Muscle of leg (tissue), 11 donors: ENCODE results near the gene TRIM24. TPM values are rescaled to one million over a fixed set of nuclear protein-coding genes. Genes with fewer than 3 reads are reported as not detected.
A peak's percentile ranks its signal among the peaks of the same experiment; 100 is the strongest.

Source experiments
- DNase-seq: peaks from one replicate; pipeline ENCODE4 v3.0.0; 2013
- H3K27ac ChIP-seq: one replicate; pipeline ENCODE4 v1.5.1; 2013; ENCODE audit warnings: mild to moderate bottlenecking, low read length, control low read depth
- H3K27me3 ChIP-seq: one replicate; pipeline ENCODE4 v1.6.1; 2013; ENCODE audit warnings: low read length; ENCODE audit not compliant: control insufficient read depth, insufficient read depth
- H3K36me3 ChIP-seq: one replicate; pipeline ENCODE4 v1.6.1; 2013; ENCODE audit warnings: low read length; ENCODE audit not compliant: control insufficient read depth, insufficient read depth
- H3K4me1 ChIP-seq: one replicate; pipeline ENCODE4 v1.6.1; 2013; ENCODE audit warnings: low read length; ENCODE audit not compliant: control insufficient read depth, insufficient read depth
- H3K4me3 ChIP-seq: one replicate; pipeline ENCODE4 v1.5.1; 2013; ENCODE audit warnings: low read length, control low read depth
- H3K9me3 ChIP-seq: replicated peaks from 2 replicates; pipeline ENCODE4 v1.6.1; 2013; ENCODE audit warnings: low read depth, low read length; ENCODE audit not compliant: control insufficient read depth
- WGBS: methylation state at CpG from one replicate; pipeline ENCODE4 v1.1.5; 2013; ENCODE audit warnings: missing lambda C conversion rate; ENCODE audit not compliant: insufficient coverage; 5-methylcytosine and 5-hydroxymethylcytosine counted together
- polyA plus RNA-seq, 8 donors: library from polyadenylated mRNA; unstranded; fragments of 120-200 nt; gene quantifications; one replicate each; pipeline versions ENCODE4 v1.2.1 to v1.2.3, GENCODE V29; 2013; ENCODE audit warnings: inconsistent platforms in 1 of 8, low replicate concordance in 1 of 8; ENCODE audit not compliant: insufficient read length in 8 of 8, insufficient read depth in 1 of 8
- total RNA-seq: library from RNA; stranded (reverse); fragments of 120-200 nt; gene quantifications from one replicate; pipeline ENCODE4 v1.2.4, GENCODE V29; 2013

TRIM24 gene
- total and polyA plus RNA-seq, 9 donors = 13.7 to 27.9 (median 23.1) TPM

GRCh38 chr7:138433583-138434443 is 26.2 kb upstream of the TRIM24 start:
- Histone ChIP-seq H3K27ac (no peak overlapping the region), H3K4me1 (no peaks in the 10 kb centered on the region), H3K4me3 (no peak overlapping the region), H3K9me3 (peaks cover 19% of the 10 kb centered on the region), H3K27me3 (no peaks in the 10 kb centered on the region), H3K36me3 (no peaks in the 10 kb centered on the region)
- no peak for DNase-seq
- WGBS = 88% methylated on average over 2 of the region's 6 CpGs

DNA sequence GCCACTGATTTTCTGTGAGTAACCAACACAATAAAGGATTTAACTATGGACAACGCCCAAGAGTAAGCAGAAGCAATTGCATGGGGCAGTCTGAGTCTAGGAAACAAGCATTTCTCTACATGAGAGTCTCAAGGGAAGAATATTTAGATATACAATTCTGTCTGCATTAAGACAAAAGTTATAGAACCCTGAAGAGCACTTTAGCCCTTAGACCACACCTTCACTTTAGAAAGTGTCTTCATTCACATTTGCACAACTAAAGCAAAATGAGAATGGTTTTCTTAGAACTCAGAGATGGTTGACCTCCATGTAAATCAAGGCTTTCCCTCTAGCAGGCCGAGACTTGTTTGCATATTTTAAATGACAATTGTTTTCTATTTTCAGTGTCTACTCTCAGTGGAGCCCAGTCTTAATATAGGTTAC is 25.5 kb upstream of the TRIM24 start:
- Histone ChIP-seq H3K27me3 (no peaks in the 10 kb centered on the region), H3K9me3 (peaks cover 11% of the 10 kb centered on the region), H3K4me1 (no peaks in the 10 kb centered on the region), H3K27ac (no peak overlapping the region), H3K4me3 (no peak overlapping the region), H3K36me3 (no peaks in the 10 kb centered on the region)
- no peak for DNase-seq
- no CpG with 5 or more reads among the region's 2 CpGs for WGBS

DNA sequence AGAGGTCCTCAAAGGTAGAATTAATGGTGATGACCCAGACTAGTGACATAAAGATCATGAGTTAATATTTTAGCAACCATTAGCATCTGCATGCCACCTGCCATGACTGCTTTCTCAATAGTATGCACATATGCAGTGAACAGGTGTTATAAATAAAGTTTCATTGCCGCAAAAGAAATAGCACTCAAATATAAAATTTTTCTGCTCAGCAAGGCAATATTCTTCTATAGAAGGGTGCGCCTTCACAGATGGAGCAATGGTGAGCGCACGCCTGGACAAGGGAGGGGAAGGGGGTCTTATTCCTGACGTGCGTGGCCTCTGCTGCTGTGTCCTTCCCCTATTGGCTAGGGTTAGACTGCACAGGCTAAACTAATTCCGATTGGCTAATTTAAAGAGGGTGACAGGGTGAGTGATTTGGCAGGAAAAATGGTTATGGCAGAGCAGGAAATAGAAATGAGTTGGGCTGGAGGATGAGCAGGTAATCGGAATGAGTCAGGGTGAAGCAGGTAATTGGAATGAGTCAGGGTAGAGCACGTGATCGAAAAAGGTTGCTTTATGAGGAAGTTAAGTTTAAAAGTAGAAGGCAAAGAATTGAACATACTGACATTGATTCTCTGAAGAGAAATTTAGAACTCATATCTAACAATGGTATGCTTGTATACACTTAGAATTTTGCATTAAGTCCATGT is 24.7 kb upstream of the TRIM24 start:
- Histone ChIP-seq H3K36me3 (no peaks in the 10 kb centered on the region), H3K27me3 (no peaks in the 10 kb centered on the region), H3K4me1 (no peaks in the 10 kb centered on the region), H3K27ac (no peak overlapping the region), H3K9me3 (peaks cover 4% of the 10 kb centered on the region), H3K4me3 (no peak overlapping the region)
- no peak for DNase-seq
- WGBS = 93% methylated on average over 6 of the region's 10 CpGs

GRCh38 chr7:138436388-138436787 is 23.7 kb upstream of the TRIM24 start:
- Histone ChIP-seq H3K9me3 (no peaks in the 10 kb centered on the region), H3K4me1 (no peaks in the 10 kb centered on the region), H3K36me3 (no peaks in the 10 kb centered on the region), H3K4me3 (no peak overlapping the region), H3K27me3 (no peaks in the 10 kb centered on the region), H3K27ac (no peak overlapping the region)
- 100% methylated on average over 1 of the region's 2 CpGs for WGBS
- DNase-seq = no peak

DNA sequence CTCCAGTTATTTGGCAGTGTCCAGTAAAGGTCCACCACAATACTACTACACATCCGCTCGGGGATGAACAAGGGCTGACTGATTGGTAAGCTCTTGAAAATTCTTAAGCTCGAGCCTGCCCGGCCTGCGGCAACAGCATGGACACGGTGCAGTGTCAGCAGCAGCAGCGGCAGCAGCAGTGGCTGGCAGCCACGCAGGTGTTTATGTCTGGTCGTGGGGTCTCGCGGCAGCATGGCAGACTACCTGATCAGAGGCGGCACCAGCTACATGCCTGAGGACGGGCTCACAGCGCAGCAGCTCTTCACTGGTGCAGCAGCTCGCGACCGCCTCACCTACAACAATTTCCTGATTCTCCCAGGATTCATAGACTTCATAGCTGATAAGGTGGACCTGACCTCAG is 19.6 kb upstream of the TRIM24 start:
- no peak overlapping the region for H3K27ac ChIP-seq
- 97% methylated on average over 17 of the region's 17 CpGs for WGBS
- H3K4me1 ChIP-seq = no peaks in the 10 kb centered on the region
- H3K4me3 ChIP-seq = no peak overlapping the region
- no peaks in the 10 kb centered on the region for H3K27me3 ChIP-seq
- no peaks in the 10 kb centered on the region for H3K9me3 ChIP-seq
- H3K36me3 ChIP-seq = no peaks in the 10 kb centered on the region
- no peak for DNase-seq

- Histone ChIP-seq H3K9me3 (no peaks in the 10 kb centered on the region), H3K27ac (no peak overlapping the region)
- DNase-seq = no peak
Observed at GRCh38 chr7:138442822-138443221, 17.2 kb upstream of the TRIM24 start.

DNA sequence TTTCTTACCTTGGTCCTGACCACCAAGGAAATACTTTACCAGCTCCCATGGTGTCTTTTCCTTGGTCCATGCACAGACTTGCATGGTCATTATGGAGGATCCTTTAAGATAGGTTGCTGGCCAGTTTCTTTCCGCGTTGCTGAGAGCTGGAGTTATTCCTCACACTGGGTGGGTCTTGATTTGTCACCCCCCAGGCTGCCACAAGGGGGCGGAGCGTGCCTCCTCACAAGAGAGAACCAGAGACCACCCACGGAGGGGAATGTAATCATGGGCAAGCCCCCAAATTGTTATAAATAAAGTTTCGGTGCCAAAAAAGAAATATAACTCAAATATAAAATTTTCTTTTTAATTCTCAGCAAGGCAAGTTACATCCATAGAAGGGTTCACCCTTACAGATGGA is 10.5 kb upstream of the TRIM24 start:
- Histone ChIP-seq H3K36me3 (no peaks in the 10 kb centered on the region), H3K27me3 (no peaks in the 10 kb centered on the region)
- no peak for DNase-seq

More at GRCh38 chr7:138442822-138443221, 17.2 kb upstream of the TRIM24 start:
- Histone ChIP-seq H3K36me3 (no peaks in the 10 kb centered on the region), H3K27me3 (no peaks in the 10 kb centered on the region), H3K4me1 (no peaks in the 10 kb centered on the region), H3K4me3 (no peak overlapping the region)
- 100% methylated on average over 2 of the region's 3 CpGs for WGBS

GRCh38 chr7:138455609-138456008 is 4.5 kb upstream of the TRIM24 start:
- Histone ChIP-seq H3K27me3 (no peaks in the 10 kb centered on the region), H3K36me3 (no peaks in the 10 kb centered on the region), H3K9me3 (no peaks in the 10 kb centered on the region), H3K4me3 (no peak overlapping the region), H3K4me1 (no peaks in the 10 kb centered on the region), H3K27ac (no peak overlapping the region)
- no peak for DNase-seq
- WGBS = 38% methylated on average over 2 of the region's 3 CpGs

More for the DNA sequence above, 10.5 kb upstream of the TRIM24 start:
- no peak overlapping the region for H3K27ac ChIP-seq
- no peaks in the 10 kb centered on the region for H3K9me3 ChIP-seq
- no peaks in the 10 kb centered on the region for H3K4me1 ChIP-seq
- H3K4me3 ChIP-seq = no peak overlapping the region
- WGBS = no CpG with 5 or more reads among the region's 6 CpGs

GRCh38 chr7:138456220-138456619 is 3.8 kb upstream of the TRIM24 start:
- Histone ChIP-seq H3K36me3 (no peaks in the 10 kb centered on the region), H3K27ac (no peak overlapping the region), H3K4me1 (no peaks in the 10 kb centered on the region), H3K4me3 (no peak overlapping the region), H3K27me3 (no peaks in the 10 kb centered on the region), H3K9me3 (no peaks in the 10 kb centered on the region)
- 100% methylated on average over 1 of the region's 4 CpGs for WGBS
- DNase-seq = no peak

GRCh38 chr7:138458576-138459412 is 1.3 kb upstream of the TRIM24 start:
- Histone ChIP-seq H3K4me1 (peaks cover 4% of the 10 kb centered on the region), H3K9me3 (peaks cover 2% of the 10 kb centered on the region), H3K27ac (no peak overlapping the region), H3K27me3 (no peaks in the 10 kb centered on the region), H3K4me3 (no peak overlapping the region), H3K36me3 (no peaks in the 10 kb centered on the region)
- DNase-seq = peak; percentile 7
- WGBS = 46% methylated on average over 6 of the region's 18 CpGs
